ENCODE data around the gene AK9.

The AK9 gene

DNA sequence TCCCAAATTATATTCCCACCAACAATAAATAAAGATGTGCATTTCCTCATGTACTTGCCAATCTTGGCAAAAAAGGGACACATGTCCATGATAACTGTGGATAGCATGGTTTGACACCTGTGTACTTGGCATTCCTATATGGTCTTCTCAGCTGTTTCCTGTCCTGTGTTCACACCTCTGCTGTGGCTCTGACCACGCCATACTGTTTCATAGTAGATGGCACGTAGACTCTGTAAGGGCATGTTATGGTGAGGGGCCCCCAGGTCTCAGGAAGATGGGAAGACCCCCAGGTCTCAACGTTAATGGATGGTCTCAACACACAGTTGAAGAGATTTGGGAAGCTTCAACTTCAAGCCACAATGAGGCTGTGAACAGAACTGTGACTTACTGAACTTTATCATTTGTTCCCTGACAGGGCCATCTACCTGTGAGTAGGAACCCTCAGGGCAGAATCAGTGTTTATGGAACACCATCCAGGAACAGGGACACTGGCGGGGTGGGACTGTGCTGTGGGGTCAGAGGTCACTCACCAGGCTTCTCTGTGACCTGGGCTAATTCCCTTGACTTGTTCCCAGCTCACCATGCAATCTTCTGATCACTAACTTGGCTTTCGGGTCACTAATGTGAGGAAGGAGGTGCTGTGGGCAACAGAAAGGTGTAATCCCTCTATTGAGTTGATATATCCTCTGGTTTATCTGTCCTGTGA lies 219.7 kb downstream of the AK9 start:
- Histone ChIP-seq H3K27me3 (no peaks in the 10 kb centered on the region), H3K4me3 (ENCODE audit: low read depth, low read length) (no peak overlapping the region), H3K4me1 (no peaks in the 10 kb centered on the region), H3K36me3 (peaks cover 64% of the 10 kb centered on the region), H3K9me3 (no peaks in the 10 kb centered on the region)
- TF ChIP-seq, protein P1, sequence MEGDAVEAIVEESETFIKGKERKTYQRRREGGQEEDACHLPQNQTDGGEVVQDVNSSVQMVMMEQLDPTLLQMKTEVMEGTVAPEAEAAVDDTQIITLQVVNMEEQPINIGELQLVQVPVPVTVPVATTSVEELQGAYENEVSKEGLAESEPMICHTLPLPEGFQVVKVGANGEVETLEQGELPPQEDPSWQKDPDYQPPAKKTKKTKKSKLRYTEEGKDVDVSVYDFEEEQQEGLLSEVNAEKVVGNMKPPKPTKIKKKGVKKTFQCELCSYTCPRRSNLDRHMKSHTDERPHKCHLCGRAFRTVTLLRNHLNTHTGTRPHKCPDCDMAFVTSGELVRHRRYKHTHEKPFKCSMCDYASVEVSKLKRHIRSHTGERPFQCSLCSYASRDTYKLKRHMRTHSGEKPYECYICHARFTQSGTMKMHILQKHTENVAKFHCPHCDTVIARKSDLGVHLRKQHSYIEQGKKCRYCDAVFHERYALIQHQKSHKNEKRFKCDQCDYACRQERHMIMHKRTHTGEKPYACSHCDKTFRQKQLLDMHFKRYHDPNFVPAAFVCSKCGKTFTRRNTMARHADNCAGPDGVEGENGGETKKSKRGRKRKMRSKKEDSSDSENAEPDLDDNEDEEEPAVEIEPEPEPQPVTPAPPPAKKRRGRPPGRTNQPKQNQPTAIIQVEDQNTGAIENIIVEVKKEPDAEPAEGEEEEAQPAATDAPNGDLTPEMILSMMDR (IDR thresholded peaks at IDR 0.05; ENCODE audit: low read depth, low read length), result no peak
- DNase-seq, result no peak

GRCh38 chr6:109469591-109470189 lies 221.3 kb downstream of the AK9 start:
- Histone ChIP-seq H3K36me3 (peaks cover 66% of the 10 kb centered on the region), H3K4me1 (no peaks in the 10 kb centered on the region), H3K4me3 (ENCODE audit: low read depth, low read length) (no peak overlapping the region), H3K27me3 (no peaks in the 10 kb centered on the region), H3K9me3 (no peaks in the 10 kb centered on the region)
- TF ChIP-seq, protein P1 (IDR thresholded peaks at IDR 0.05; ENCODE audit: low read depth, low read length), result no peak
- no peak for DNase-seq

DNA sequence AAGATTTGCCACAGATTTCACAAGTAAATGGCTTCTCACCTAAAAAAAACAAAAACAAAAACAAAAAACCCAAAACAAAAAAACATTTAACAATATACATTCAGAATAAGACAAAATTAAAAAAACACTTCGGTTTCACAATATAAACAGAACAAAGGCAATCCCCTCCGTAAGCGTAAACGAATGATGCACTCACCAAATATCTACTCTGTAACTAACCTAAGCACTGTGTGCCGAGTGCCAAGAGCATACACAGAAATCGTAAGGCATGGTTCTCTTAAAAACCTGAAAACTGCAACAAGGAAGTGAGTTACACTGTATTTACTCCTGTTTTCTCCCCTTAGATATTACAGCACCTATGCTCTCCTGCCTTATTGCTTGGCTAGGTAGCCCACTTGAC lies 223.3 kb downstream of the AK9 start:
- H3K4me3 ChIP-seq (ENCODE audit: low read depth, low read length), result no peak overlapping the region
- H3K9me3 ChIP-seq, result no peaks in the 10 kb centered on the region
- peaks cover 60% of the 10 kb centered on the region for H3K36me3 ChIP-seq
- H3K4me1 ChIP-seq, result no peaks in the 10 kb centered on the region
- no peaks in the 10 kb centered on the region for H3K27me3 ChIP-seq
- DNase-seq, result no peak
- TF ChIP-seq, protein P1 (IDR thresholded peaks at IDR 0.05; ENCODE audit: low read depth, low read length), result no peak

- Histone ChIP-seq H3K9me3 (no peaks in the 10 kb centered on the region), H3K36me3 (peaks cover 56% of the 10 kb centered on the region), H3K27me3 (no peaks in the 10 kb centered on the region), H3K4me3 (ENCODE audit: low read depth, low read length) (no peak overlapping the region), H3K4me1 (no peaks in the 10 kb centered on the region)
- TF ChIP-seq, protein P1 (IDR thresholded peaks at IDR 0.05; ENCODE audit: low read depth, low read length), result no peak
- no peak for DNase-seq
Observed at GRCh38 chr6:109466212-109466923, 224.6 kb downstream of the AK9 start.

DNA sequence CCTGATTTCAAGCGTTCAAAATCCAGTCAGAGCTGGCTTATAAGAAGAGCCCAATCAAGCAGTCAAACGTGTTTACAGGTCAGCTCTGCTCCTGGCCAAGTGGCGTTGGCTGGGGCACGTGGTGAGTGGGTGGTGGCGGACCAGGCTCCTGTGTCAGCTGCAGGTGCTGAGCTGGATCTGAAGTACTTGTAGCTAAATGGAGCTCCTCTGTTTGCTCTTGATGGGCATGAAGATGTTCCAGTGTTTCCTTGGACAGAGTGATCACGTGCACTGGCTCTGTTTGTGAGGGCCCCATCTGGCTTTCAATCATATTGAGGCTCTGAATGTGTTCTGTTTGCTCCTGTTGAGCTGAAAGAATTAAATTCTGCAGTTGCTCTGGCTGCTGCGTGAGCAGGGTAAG lies 225.2 kb downstream of the AK9 start:
- no peaks in the 10 kb centered on the region for H3K27me3 ChIP-seq
- H3K4me3 ChIP-seq (ENCODE audit: low read depth, low read length), result no peak overlapping the region
- no peak for DNase-seq
- peaks cover 57% of the 10 kb centered on the region for H3K36me3 ChIP-seq
- TF ChIP-seq, protein P1 (IDR thresholded peaks at IDR 0.05; ENCODE audit: low read depth, low read length), result no peak
- H3K9me3 ChIP-seq, result no peaks in the 10 kb centered on the region
- H3K4me1 ChIP-seq, result no peaks in the 10 kb centered on the region
